UCSD-AML1 (cell line): ENCODE measurements around the gene DOP1B.
"Not testable (repeated sequence)": the region's sequence is repeated elsewhere in the genome, so short reads cannot be mapped to it uniquely, and the experiment has no call there.

Source experiments
- DNase-seq: peaks from one replicate; lab custom pipeline; 2025; ENCODE audit not compliant: unreplicated experiment; lab: John Stamatoyannopoulos, UW

Gene DOP1B, protein sequence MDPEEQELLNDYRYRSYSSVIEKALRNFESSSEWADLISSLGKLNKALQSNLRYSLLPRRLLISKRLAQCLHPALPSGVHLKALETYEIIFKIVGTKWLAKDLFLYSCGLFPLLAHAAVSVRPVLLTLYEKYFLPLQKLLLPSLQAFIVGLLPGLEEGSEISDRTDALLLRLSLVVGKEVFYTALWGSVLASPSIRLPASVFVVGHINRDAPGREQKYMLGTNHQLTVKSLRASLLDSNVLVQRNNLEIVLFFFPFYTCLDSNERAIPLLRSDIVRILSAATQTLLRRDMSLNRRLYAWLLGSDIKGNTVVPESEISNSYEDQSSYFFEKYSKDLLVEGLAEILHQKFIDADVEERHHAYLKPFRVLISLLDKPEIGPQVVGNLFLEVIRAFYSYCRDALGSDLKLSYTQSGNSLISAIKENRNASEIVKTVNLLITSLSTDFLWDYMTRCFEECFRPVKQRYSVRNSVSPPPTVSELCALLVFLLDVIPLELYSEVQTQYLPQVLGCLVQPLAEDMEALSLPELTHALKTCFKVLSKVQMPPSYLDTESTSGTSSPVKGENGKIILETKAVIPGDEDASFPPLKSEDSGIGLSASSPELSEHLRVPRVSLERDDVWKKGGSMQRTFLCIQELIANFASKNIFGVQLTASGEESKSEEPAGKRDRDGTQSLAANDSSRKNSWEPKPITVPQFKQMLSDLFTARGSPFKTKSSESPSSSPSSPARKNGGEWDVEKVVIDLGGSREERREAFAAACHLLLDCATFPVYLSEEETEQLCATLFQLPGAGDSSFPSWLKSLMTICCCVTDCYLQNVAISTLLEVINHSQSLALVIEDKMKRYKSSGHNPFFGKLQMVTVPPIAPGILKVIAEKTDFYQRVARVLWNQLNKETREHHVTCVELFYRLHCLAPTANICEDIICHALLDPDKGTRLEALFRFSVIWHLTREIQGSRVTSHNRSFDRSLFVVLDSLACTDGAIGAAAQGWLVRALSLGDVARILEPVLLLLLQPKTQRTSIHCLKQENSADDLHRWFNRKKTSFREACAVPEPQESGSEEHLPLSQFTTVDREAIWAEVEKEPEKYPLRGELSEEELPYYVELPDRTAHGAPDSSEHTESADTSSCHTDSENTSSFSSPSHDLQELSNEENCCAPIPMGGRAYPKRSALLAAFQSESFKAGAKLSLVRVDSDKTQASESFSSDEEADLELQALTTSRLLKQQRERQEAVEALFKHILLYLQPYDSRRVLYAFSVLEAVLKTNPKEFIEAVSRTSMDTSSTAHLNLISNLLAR (N-terminal part only)

DNA sequence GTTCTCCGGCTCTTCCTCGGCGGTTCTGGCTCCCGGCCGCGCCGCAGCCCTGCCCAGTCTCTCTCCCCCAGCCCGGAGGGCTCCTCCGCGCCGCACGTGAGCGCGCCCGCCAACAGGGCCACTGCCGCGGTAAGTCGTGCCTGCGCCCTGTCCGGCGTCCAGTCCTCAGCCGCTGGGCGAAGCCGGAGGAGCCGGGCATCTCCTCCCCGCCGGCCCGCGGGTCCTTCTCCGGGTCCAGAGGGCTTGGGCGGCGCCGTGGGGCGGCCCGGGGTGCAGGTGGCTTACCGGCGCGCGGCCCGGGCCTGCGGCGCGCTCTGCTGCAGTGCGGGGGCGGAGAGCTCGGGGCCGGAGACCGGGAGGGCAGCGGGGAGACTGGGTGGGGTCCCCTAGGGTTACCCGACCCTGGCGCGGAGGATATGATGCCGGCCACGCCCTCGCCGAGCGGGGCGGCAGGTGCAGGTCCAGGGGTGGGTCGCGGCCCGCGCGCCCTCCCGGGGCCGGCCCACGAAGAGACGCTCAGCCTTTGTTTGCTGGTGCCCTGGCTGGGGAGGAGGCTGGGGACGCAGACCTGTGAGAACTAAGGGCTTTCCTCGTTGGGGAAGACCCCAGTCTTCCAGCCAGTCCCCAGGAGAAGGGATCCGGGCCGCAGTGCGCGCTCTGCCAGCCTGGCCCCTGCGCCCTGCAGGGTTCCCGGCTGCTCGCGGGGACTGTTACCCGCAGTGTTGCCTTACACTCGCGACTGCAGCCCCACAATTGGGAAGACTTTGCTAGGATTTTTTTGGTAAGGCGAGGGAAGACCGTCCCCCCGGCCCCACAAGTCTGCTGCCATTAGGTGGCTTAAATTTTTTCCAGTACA, at the start of gene DOP1B:
TSS of gene DOP1B (plus strand) at position 10 of the 856 bp plus-strand sequence. CDS start 7,910 bp downstream, outside the sequence.
- DNase-seq: peak; percentile 57

DNA sequence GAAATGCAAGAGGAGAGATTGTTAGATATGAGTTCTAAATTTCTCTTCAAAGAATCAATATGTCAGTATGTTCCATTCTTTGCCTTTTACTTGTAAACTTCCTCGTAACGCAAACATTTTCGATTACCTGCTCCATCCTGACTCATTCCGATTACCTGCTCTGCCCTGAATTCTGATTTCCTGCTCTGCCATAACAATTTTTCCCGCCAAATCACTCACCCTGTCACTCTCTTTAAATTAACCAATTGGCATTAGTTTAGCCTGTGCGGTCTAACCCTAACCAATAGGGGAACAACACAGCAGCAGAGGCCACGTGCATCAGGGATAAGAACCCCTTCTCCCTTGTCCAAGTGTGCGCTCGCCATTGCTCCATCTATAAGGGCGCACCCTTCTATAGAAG, 46.8 kb upstream of the DOP1B start:
- DNase-seq: no peak

DNA sequence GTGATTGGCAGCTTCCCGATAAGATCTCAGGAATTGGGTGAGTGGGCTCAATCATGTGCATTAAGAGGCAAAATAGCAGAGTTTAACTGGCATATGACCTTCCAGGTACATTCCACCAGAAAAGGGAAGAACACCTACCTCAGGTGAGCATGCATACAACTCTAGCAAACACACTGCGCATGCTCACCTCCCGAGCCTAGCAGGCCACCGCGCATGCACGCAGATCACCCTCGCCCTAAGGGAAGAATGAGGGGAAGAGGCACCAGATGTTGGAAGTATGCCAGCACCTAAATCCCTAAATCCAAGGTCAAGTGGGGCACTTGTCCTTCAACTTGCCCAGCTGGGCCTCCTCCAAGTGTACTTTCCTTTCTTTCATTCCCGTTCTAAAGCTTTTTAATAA, 45.4 kb upstream of the DOP1B start:
- DNase-seq: no peak

DNA sequence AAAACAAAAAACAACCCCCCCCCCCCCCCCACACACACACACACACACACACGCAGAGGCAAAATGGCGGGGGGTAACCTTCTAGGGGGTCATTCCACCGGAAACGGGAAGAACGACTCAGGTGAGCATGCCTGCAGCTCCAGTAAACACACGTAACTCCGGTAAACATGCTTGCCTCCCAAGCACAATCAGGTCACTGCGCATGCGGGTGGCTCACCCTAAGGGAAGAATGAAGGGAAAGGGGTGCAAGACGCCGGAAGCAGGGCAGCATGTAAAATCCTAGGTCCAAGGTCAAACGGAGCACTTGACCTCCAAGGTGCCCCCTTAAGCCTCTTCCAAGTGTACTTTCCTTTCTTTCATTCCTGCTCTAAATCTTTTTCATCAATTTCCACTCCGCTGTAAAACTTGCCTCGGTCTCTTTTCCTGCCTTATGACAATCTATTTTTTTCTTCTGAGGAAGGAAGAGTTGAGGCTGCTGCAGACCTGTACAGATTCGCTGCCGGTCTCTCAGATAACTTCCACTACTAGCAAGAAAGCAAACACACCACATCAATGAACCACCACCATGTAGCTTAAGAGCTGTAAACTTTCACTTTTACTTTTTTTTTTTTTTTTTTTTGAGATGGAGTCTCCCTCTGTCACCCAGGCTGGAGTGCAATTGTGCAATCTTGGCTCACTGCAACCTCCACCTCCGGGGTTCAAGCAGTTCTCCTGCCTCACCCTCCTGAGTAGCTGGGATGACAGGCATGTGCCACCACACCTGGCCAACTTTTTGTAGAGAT, 42.8 kb upstream of the DOP1B start:
- DNase-seq: peak; percentile 37

DNA sequence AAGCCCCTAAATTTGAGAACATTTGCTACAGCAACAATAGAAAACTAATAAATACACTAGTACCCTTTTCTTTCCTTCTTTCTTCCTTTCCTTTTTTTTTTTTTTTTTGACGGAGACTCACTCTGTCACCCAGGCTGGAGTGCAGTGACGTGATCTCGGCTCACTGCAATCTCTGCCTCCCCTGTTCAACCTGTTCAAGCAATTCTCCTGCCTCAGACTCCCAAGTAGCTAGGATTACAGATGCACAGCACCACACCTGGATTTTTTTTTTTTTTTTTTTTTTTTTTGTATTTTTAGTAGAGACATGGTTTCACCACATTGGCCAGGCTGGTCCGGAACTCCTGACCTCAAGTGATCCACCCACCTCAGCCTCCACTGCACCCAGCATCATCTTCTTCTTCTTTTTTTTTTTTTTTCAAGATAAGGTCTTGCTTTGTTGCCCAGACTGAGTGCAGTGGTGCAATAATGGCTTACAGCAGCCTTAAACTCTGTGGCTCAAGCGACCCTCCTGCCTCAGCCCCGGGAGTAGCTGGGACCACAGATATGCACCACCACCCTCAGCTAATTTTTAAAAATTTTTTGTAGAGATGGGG, 41.4 kb upstream of the DOP1B start:
- no peak for DNase-seq

DNA sequence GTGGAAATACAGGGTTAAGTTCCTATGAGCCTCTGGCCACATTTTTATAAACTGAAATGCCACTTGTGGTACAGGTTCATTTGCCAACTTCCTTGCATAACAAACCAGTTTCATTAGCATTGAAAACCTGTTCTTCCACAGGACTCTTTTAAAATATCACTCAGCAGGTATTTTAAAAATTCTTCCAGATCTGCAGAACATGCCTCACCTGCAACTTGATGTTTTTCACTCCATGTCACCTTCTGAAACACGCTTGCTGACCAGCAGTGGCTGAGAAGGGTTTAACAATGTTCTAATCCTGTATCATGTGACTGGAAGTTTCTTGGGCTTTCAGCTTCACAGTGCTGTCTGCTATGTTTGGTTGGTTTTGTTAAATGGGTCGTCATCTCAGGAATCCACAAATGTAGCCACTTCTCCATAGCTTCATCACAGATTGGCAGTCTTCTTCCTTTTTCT, 39.3 kb upstream of the DOP1B start:
- no peak for DNase-seq

DNA sequence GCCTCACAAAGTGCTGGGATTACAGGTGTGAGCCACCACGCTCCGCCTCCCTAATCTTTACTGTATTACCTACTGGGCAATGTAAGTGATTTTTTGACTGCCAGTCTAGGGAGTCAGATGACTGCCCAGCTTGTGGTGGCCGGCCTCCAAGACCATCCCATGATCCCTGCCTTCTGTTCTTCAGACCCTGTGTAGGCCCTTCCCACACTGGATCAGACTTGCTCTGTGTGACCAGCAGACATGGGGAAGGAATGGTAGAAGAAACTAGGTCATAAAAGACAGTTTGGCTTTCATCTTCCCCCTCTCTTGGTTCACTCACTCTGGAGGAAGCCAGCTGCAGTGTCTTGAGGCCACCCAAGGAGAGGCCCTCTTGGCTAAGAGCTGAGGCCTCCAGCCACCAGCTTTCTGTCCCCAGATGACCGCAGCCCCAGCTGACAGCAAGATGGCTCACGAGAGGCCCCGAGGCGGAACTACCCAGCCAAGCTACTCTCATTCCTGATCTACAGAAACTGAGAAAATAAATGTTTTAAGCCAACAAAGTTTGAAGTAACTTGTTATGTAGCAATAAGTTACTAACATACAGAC, 36.2 kb upstream of the DOP1B start:
- no peak for DNase-seq

DNA sequence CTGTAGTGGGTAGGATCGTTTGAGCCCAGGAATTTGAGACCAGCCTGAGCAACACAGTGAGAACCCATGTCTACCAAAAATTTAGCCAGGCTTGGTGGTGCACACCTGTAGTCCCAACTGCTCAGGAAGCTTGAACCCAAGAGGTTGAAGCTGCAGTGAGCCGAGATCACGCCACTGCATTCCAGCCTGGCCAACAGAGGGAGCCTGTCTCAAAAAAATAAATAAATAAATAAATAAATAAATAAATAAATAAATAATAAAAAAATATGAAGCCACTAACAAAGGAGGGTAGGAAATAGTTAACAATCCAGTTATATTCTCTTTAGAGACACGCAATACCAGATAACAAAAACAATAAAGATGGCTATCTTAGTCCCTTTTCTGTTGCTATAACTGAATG, 33.6 kb upstream of the DOP1B start:
- DNase-seq: no peak

DNA sequence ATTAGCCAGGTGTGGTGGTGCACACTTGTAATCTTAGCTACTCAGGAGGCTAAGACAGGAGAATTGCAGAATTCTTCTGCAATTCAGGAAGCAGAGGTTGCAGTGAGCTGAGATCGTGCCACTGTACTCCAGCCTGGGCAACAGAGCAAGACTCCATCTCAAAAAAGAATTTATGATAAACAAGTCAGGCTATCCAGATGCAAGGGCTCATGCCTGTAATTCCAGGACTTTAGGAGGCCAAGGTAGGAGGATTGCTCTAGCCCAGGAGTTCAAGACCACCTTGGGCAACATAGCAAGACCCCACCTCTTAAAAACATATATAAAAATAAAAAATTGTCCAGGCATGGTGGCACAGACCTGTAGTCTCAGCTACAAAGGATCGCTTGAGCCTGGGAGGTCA, 32.2 kb upstream of the DOP1B start:
- no peak for DNase-seq

DNA sequence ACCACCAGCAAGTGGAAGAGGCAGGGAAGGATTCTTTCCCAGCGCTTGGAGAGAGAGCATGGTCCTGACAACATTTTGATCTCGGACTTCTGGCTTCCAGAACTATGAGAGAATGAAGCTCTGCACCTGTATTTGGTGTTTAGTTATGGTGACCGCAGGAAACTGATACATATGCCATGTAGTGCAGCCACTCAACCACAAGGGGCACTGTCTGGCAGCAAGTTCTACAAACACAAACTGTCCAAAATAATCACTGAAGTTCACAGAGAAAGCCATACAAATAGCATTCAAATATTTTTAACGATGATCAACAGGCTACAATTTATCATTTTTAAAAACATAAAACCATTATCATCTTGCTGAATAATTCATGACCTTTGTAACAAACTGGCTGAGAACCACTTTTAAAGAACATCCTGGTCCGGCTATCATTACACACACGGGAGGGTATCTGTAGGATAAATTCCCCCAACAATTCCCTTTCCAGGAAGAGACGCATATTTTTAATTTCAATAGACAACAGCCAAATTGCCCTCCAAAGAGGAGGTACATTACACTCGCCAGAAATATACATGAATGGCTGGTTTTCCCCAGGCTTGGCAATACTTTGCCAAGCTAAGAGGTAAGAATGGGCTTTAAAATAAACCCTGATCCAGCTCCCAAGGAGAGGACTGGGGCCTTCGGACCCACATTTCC, 31.0 kb upstream of the DOP1B start:
- no peak for DNase-seq

DNA sequence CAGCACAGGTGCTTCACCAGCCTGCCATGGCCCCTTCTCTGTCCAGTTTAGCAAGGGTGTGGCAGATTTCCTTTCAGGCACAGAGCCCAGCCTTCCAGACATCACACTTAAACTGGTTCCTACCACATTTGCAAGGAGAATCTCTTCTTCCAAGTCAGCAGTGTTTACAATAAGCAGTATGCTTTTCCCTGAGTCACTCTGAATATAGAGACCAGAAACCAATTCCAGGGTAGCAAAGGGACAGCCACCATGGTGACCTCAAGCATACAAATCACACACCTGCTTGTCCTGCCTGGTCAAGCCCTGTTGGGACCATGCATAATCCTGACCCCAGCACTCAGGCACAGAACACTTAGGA, 30.4 kb upstream of the DOP1B start:
- DNase-seq: no peak

DNA sequence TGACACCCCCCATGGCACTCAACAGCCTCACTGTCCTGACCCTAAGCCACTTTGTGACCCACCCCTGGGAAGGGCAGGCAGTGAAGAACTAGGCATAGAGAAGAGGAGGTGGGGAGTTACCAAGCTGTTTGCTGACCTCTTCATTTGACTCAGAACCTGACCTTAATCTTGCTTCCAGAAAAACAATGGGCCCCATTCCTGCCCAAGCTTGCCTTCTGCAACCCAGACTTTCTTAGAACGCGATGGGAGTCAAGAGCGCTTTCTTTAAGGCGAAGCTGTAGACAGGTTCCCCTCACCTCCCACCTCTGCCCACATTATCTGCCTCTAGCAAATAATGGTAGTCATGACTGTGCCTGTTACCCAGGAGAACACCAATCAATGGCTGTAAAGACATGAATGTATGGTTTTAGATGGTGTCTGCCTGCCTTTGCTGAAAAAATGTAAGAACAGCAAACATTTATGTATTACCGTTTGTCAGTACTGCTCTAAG, 30.0 kb upstream of the DOP1B start:
- no peak for DNase-seq

DNA sequence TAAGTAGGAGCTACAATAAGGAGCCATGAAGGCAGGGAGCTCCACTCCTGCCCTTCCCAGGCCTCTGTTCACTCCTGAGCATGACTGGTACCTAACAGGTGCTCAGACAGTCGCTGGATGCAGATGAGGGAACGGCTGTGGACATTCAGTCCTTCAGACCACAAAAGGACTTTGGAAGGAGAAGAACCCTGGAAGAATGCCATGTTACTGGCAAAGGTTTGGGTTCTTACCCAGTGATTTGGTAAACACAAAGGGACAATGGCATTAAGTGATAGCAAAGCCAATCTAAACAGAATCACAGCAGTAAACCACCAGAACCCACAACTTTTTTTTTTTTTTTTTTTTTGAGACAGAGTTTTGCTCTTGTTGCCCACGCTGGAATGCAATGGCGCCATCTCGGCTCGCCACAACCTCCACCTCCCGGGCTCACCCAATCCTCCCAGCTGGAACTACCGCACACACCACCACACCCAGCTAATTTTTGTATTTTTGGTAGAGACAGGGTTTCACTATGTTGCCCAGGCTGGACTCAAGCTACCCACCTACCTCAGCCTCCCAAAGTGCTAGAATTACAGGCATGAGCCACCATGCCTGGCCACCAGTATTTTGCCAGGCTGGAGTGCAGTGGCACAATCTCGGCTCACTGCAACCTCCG, 29.2 kb upstream of the DOP1B start:
- DNase-seq: no peak

DNA sequence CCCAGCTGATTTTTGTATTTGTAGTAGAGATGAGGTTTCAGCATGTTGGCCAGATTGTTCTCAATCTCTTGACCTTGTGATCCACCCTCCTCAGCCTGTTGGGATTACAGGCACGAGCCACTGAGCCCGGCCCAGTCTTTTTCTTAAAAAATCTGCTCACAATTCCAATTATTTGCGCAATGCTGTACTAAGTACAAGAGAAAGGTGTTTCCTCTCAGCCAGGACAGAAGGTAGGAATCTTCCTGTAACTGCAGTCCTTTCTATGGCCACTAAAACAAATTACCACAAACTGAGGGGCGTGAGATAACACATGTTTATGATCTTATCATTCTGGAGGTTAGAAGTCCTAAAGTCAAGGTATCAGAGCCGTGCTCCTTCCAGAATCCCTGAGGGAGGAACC, 28.6 kb upstream of the DOP1B start:
- DNase-seq: no peak

DNA sequence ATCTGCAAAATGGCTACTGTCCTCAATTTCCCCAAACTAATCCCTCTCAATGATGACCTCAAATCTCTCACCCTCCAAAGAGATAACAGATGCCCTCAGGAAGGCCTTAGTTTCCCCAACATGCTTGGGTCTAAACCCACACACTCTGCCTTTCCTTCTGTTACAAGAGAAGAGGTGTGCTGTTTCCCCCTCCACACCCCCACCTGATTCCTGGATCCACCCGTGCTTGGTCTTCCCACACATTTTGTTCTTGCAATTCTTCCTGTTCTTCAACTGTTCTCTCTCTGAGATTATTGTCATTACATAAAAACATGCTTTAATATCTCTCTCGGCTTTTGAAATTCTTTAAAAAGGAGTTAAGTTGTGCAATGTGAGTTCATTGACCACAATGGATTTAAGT, 27.4 kb upstream of the DOP1B start:
- DNase-seq: no peak

DNA sequence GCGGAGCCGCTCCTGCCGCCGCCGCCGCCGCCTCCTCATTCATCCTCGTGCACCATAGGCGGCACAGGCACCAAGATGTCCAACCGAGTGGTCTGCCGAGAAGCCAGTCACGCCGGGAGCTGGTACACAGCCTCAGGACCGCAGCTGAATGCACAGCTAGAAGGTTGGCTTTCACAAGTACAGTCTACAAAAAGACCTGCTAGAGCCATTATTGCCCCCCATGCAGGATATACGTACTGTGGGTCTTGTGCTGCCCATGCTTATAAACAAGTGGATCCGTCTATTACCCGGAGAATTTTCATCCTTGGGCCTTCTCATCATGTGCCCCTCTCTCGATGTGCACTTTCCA, 26.2 kb upstream of the DOP1B start:
- DNase-seq: not testable (repeated sequence)

DNA sequence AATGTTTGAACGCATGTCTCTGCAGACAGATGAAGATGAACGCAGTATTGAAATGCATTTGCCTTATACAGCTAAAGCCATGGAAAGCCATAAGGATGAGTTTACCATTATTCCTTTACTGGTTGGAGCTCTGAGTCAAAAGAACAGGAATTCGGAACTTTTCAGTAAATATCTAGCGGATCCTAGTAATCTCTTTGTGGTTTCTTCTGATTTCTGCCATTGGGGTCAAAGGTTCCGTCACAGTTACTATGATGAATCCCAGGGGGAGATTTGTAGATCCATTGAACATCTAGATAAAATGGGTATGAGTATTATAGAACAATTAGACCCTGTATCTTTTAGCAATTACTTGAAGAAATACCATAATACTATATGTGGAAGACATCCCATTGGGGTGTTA, 25.8 kb upstream of the DOP1B start:
- DNase-seq: not testable (repeated sequence)

DNA sequence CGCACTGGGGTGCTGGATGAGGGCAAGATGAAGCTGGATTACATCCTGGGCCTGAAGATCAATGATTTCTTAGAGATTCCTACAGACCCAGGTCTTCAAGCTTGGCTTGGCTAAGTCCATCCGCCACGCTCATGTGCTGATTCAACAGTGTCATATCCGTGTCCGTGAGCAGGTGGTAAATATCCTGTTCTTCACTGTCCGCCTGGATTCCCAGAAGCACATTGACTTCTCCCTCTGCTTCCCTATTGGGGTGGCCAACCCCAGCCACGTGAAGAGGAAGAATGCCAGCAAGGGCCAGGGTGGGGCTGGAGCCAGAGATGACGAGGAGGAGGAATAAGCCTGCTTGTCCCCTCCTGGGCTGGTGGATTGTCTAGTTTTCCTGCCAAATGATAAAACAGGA, 23.9 kb upstream of the DOP1B start:
- DNase-seq: no peak
